ENCODE measurements around the gene ETS1.

DNA sequence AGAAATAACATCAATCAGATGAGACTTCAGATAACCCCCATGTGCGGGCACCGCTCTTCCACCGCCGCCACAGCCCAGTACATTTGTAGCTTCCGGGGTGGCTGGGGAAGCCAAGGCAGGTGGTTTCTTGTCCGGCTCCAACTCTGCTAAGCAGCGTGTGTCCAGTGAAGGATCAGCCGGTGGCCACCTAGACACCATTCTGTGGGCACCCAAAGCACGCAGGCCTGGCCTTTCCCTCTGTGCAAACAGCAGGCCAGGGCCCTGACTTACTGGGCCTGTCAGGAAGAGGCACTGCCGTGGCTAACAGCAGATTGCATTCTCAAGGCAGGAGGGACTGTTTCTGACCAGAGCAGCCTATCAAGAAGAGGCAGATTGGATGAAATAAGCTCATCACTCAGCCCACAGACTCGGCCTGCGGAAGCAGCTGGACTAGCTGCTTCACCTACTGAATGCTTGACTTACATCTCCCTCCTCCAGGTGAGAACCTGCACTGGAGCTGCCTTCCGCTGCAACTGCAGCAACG is 74.8 kb downstream of the ETS1 start:
- TF ChIP-seq, protein P1, sequence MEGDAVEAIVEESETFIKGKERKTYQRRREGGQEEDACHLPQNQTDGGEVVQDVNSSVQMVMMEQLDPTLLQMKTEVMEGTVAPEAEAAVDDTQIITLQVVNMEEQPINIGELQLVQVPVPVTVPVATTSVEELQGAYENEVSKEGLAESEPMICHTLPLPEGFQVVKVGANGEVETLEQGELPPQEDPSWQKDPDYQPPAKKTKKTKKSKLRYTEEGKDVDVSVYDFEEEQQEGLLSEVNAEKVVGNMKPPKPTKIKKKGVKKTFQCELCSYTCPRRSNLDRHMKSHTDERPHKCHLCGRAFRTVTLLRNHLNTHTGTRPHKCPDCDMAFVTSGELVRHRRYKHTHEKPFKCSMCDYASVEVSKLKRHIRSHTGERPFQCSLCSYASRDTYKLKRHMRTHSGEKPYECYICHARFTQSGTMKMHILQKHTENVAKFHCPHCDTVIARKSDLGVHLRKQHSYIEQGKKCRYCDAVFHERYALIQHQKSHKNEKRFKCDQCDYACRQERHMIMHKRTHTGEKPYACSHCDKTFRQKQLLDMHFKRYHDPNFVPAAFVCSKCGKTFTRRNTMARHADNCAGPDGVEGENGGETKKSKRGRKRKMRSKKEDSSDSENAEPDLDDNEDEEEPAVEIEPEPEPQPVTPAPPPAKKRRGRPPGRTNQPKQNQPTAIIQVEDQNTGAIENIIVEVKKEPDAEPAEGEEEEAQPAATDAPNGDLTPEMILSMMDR (IDR thresholded peaks at IDR 0.05; ENCODE audit: poor library complexity, severe bottlenecking): no peak
- TF ChIP-seq, protein P2, sequence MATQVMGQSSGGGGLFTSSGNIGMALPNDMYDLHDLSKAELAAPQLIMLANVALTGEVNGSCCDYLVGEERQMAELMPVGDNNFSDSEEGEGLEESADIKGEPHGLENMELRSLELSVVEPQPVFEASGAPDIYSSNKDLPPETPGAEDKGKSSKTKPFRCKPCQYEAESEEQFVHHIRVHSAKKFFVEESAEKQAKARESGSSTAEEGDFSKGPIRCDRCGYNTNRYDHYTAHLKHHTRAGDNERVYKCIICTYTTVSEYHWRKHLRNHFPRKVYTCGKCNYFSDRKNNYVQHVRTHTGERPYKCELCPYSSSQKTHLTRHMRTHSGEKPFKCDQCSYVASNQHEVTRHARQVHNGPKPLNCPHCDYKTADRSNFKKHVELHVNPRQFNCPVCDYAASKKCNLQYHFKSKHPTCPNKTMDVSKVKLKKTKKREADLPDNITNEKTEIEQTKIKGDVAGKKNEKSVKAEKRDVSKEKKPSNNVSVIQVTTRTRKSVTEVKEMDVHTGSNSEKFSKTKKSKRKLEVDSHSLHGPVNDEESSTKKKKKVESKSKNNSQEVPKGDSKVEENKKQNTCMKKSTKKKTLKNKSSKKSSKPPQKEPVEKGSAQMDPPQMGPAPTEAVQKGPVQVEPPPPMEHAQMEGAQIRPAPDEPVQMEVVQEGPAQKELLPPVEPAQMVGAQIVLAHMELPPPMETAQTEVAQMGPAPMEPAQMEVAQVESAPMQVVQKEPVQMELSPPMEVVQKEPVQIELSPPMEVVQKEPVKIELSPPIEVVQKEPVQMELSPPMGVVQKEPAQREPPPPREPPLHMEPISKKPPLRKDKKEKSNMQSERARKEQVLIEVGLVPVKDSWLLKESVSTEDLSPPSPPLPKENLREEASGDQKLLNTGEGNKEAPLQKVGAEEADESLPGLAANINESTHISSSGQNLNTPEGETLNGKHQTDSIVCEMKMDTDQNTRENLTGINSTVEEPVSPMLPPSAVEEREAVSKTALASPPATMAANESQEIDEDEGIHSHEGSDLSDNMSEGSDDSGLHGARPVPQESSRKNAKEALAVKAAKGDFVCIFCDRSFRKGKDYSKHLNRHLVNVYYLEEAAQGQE (IDR thresholded peaks at IDR 0.05; ENCODE audit: borderline replicate concordance): no peak
- TF ChIP-seq RAD21 (conservative IDR thresholded peaks at IDR 0.05): no peak
- TF ChIP-seq POLR2AphosphoS5 (IDR thresholded peaks at IDR 0.05): no peak
